Ishikawa (cell line): ENCODE results near the gene RANBP17.

Experiments used
- CEBPB ChIP-seq: IDR thresholded peaks from 2 replicates; pipeline ENCODE4 v1.6.1; 2012
- CREB1 ChIP-seq: IDR thresholded peaks from 2 replicates; pipeline ENCODE4 v1.6.1; 2012; ENCODE audit warnings: low read depth
- EGR1 ChIP-seq: IDR thresholded peaks from 2 replicates; pipeline ENCODE4 v1.6.1; 2012
- EP300 ChIP-seq: IDR thresholded peaks from 2 replicates; pipeline ENCODE4 v1.6.1; 2012; ENCODE audit warnings: borderline replicate concordance
- FOXM1 ChIP-seq: IDR thresholded peaks from 2 replicates; pipeline ENCODE4 v1.6.1; 2012; ENCODE audit warnings: low read depth, borderline replicate concordance
- MAX ChIP-seq: IDR thresholded peaks from 2 replicates; pipeline ENCODE4 v1.6.1; 2012
- NFIC ChIP-seq: IDR thresholded peaks from 2 replicates; pipeline ENCODE4 v1.6.1; 2012
- RAD21 ChIP-seq: IDR thresholded peaks from 2 replicates; pipeline ENCODE4 v1.6.1; 2012; ENCODE audit warnings: low read depth
- REST ChIP-seq: IDR thresholded peaks from 2 replicates; pipeline ENCODE4 v1.6.1; 2012; ENCODE audit warnings: low read depth, mild to moderate bottlenecking
- TAF1 ChIP-seq: IDR thresholded peaks from 2 replicates; pipeline ENCODE4 v1.6.1; 2012; ENCODE audit warnings: low read depth, mild to moderate bottlenecking
- TCF12 ChIP-seq: IDR thresholded peaks from 2 replicates; pipeline ENCODE4 v1.6.1; 2012; ENCODE audit warnings: low read depth
- TEAD4 ChIP-seq: IDR thresholded peaks from 2 replicates; pipeline ENCODE4 v1.6.1; 2012
- USF1 ChIP-seq: IDR thresholded peaks from 2 replicates; pipeline ENCODE4 v1.6.1; 2012
- YY1 ChIP-seq: IDR thresholded peaks from 2 replicates; pipeline ENCODE4 v1.6.1; 2012; ENCODE audit warnings: low read depth
- ZBTB7A ChIP-seq: IDR thresholded peaks from 2 replicates; pipeline ENCODE4 v1.6.1; 2012; ENCODE audit warnings: low read depth

Gene RANBP17

GRCh38 chr5:170819824-170820223 lies 42.0 kb upstream of the RANBP17 start:
- TF ChIP-seq TCF12, result no peak
- no peak for TF ChIP-seq NFIC
- TF ChIP-seq FOXM1, result no peak
- TF ChIP-seq CREB1, result no peak

GRCh38 chr5:170821257-170821800 lies 40.5 kb upstream of the RANBP17 start:
- TF ChIP-seq REST (no peak), TEAD4 (no peak)

- TF ChIP-seq MAX (no peak), YY1 (no peak), USF1 (no peak), EGR1 (no peak), EP300 (no peak)
Measured at GRCh38 chr5:170826117-170826516, 35.7 kb upstream of the RANBP17 start.

GRCh38 chr5:170832241-170832640 lies 29.6 kb upstream of the RANBP17 start:
- TF ChIP-seq USF1 (no peak), ZBTB7A (no peak), CEBPB (no peak), NFIC (no peak), EP300 (no peak), MAX (no peak), EGR1 (no peak), CREB1 (no peak), TAF1 (no peak), RAD21 (no peak), YY1 (no peak)

- TF ChIP-seq REST (no peak), FOXM1 (no peak), TEAD4 (no peak), CREB1 (no peak), USF1 (no peak), CEBPB (no peak), RAD21 (no peak), NFIC (no peak), MAX (no peak), EP300 (no peak), TAF1 (no peak), YY1 (no peak), TCF12 (no peak), EGR1 (no peak), ZBTB7A (no peak)
Measured at GRCh38 chr5:170836226-170836625, 25.6 kb upstream of the RANBP17 start.

GRCh38 chr5:170843870-170844269 lies 17.9 kb upstream of the RANBP17 start:
- TF ChIP-seq RAD21, result no peak
- no peak for TF ChIP-seq TCF12
- TF ChIP-seq REST, result no peak
- no peak for TF ChIP-seq FOXM1
- TF ChIP-seq ZBTB7A, result no peak
- TF ChIP-seq EP300, result no peak
- no peak for TF ChIP-seq YY1
- no peak for TF ChIP-seq CREB1
- TF ChIP-seq MAX, result no peak
- no peak for TF ChIP-seq CEBPB
- TF ChIP-seq USF1, result no peak
- TF ChIP-seq TAF1, result no peak
- no peak for TF ChIP-seq NFIC
- no peak for TF ChIP-seq EGR1
- no peak for TF ChIP-seq TEAD4
